SU-DHL-6 (cell line): Measurements from ENCODE around the gene TBC1D19.

ENCODE experiments used
- H2AFZ ChIP-seq: fragments of 200-600 bp; sonication (generic); 2 replicates; pipeline ENCODE4 v1.6.1; 2014; ENCODE audit warnings: low read depth, mild to moderate bottlenecking, moderate library complexity, mixed read lengths, antibody characterized with exemption, low read length; ENCODE audit not compliant: severe bottlenecking
- H3F3A ChIP-seq: fragments of 200-600 bp; shearing (Covaris generic); 2 replicates; pipeline ENCODE4 v1.6.0; 2016; ENCODE audit warnings: antibody characterized with exemption, mild to moderate bottlenecking; ENCODE audit not compliant: insufficient read depth
- H3K27ac ChIP-seq: fragments of 200-600 bp; sonication (generic); 2 replicates; pipeline ENCODE4 v1.5.1; 2016; ENCODE audit warnings: low read depth, mild to moderate bottlenecking, low read length, moderate library complexity, mixed read lengths
- H3K27me3 ChIP-seq: fragments of 200-600 bp; sonication (generic), shearing (Covaris generic); 2 replicates; pipeline ENCODE4 v1.6.0; 2014; ENCODE audit warnings: mild to moderate bottlenecking, low read length
- H3K36me3 ChIP-seq: fragments of 200-600 bp; sonication (generic); 2 replicates; pipeline ENCODE4 v1.6.1; 2014; ENCODE audit warnings: mild to moderate bottlenecking, low read length, mixed read lengths
- H3K4me2 ChIP-seq: fragments of 300-600, 200-600 bp; shearing (Covaris generic), sonication (generic); 2 replicates; pipeline ENCODE4 v1.6.0; 2014; ENCODE audit warnings: low read length, low read depth, mild to moderate bottlenecking; ENCODE audit not compliant: poor library complexity, severe bottlenecking
- H3K4me3 ChIP-seq: fragments of 200-600 bp; sonication (generic); 2 replicates; pipeline ENCODE4 v1.5.1; 2014; ENCODE audit warnings: antibody characterized with exemption, low read length, mild to moderate bottlenecking, mixed read lengths; ENCODE audit not compliant: insufficient read depth, poor library complexity, severe bottlenecking
- H3K79me2 ChIP-seq: fragments of 200-600 bp; sonication (generic); 2 replicates; pipeline ENCODE4 v1.6.1; 2014; ENCODE audit warnings: mild to moderate bottlenecking, low read length, moderate library complexity; ENCODE audit not compliant: insufficient read depth
- H3K9ac ChIP-seq: fragments of 200-600 bp; sonication (generic); 2 replicates; pipeline ENCODE4 v1.7.0; 2014; ENCODE audit warnings: mild to moderate bottlenecking, low read length
- H3K9me2 ChIP-seq: fragments of 200-600 bp; sonication (generic); replicated peaks from 2 replicates; pipeline ENCODE4 v1.6.1; 2014; ENCODE audit warnings: low read length; ENCODE audit not compliant: insufficient read depth
- H3K9me3 ChIP-seq: fragments of 200-600 bp; sonication (generic); 2 replicates; pipeline ENCODE4 v1.6.1; 2014; ENCODE audit warnings: low read length, mixed read lengths; ENCODE audit not compliant: insufficient read depth
- H4K20me1 ChIP-seq: fragments of 200-600 bp; sonication (generic); 2 replicates; pipeline ENCODE4 v1.6.1; 2014; ENCODE audit warnings: low read depth, mild to moderate bottlenecking, antibody characterized with exemption, low read length, moderate library complexity, mixed read lengths
- EZH2phosphoT487 ChIP-seq: fragments of 200-600 bp; sonication (generic), shearing (Covaris generic); conservative IDR thresholded peaks from 2 replicates; pipeline ENCODE4 v1.6.1; 2018; ENCODE audit warnings: mild to moderate bottlenecking, antibody characterized with exemption, low read length, moderate library complexity, mixed read lengths
- TF ChIP-seq, protein P1 (sequence below): fragments of 200-600 bp; sonication (generic); IDR thresholded peaks from one replicate; pipeline ENCODE4 v1.5.1; 2017; ENCODE audit warnings: antibody characterized with exemption, mild to moderate bottlenecking, low read length, moderate library complexity; ENCODE audit not compliant: insufficient read depth, poor library complexity, severe bottlenecking

The TBC1D19 gene

GRCh38 chr4:26729027-26729426 is 145.1 kb downstream of the TBC1D19 start:
- H3K9ac ChIP-seq = no peak overlapping the region
- H3K4me3 ChIP-seq = no peak overlapping the region
- no peaks in the 10 kb centered on the region for H3F3A ChIP-seq
- H3K9me3 ChIP-seq = no peaks in the 10 kb centered on the region
- H3K36me3 ChIP-seq = no peaks in the 10 kb centered on the region
- no peak overlapping the region for H3K27ac ChIP-seq
- H3K4me2 ChIP-seq = no peak overlapping the region
- no peaks in the 10 kb centered on the region for H3K27me3 ChIP-seq
- H2AFZ ChIP-seq = no peak overlapping the region
- TF ChIP-seq EZH2phosphoT487 = no peak
- TF ChIP-seq, protein P1, sequence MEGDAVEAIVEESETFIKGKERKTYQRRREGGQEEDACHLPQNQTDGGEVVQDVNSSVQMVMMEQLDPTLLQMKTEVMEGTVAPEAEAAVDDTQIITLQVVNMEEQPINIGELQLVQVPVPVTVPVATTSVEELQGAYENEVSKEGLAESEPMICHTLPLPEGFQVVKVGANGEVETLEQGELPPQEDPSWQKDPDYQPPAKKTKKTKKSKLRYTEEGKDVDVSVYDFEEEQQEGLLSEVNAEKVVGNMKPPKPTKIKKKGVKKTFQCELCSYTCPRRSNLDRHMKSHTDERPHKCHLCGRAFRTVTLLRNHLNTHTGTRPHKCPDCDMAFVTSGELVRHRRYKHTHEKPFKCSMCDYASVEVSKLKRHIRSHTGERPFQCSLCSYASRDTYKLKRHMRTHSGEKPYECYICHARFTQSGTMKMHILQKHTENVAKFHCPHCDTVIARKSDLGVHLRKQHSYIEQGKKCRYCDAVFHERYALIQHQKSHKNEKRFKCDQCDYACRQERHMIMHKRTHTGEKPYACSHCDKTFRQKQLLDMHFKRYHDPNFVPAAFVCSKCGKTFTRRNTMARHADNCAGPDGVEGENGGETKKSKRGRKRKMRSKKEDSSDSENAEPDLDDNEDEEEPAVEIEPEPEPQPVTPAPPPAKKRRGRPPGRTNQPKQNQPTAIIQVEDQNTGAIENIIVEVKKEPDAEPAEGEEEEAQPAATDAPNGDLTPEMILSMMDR = no peak
- no peaks in the 10 kb centered on the region for H3K9me2 ChIP-seq
- no peaks in the 10 kb centered on the region for H4K20me1 ChIP-seq
- no peaks in the 10 kb centered on the region for H3K79me2 ChIP-seq

- no peaks in the 10 kb centered on the region for H3K27me3 ChIP-seq
- no peaks in the 10 kb centered on the region for H3K9me3 ChIP-seq
- H3K36me3 ChIP-seq = no peaks in the 10 kb centered on the region
- no peaks in the 10 kb centered on the region; the same call in 1 of the 2 replicates for H3F3A ChIP-seq
- H3K4me2 ChIP-seq = no peak overlapping the region
- no peak for TF ChIP-seq EZH2phosphoT487
- TF ChIP-seq, protein P1 = no peak
- no peaks in the 10 kb centered on the region for H4K20me1 ChIP-seq
- H3K9ac ChIP-seq = no peak overlapping the region
- no peak overlapping the region for H3K27ac ChIP-seq
- no peaks in the 10 kb centered on the region for H3K79me2 ChIP-seq
- no peak overlapping the region for H3K4me3 ChIP-seq
- no peaks in the 10 kb centered on the region for H3K9me2 ChIP-seq
- no peak overlapping the region for H2AFZ ChIP-seq
These were observed 145.7 kb downstream of the TBC1D19 start for GRCh38 chr4:26729547-26729946.

GRCh38 chr4:26731351-26732035 is 147.6 kb downstream of the TBC1D19 start:
- Histone ChIP-seq H4K20me1 (no peaks in the 10 kb centered on the region), H3K9ac (no peak overlapping the region), H2AFZ (no peak overlapping the region), H3K79me2 (no peaks in the 10 kb centered on the region), H3F3A (no peaks in the 10 kb centered on the region; the same call in 1 of the 2 replicates), H3K4me2 (no peak overlapping the region), H3K9me3 (no peaks in the 10 kb centered on the region), H3K4me3 (no peak overlapping the region), H3K36me3 (no peaks in the 10 kb centered on the region), H3K27me3 (no peaks in the 10 kb centered on the region), H3K9me2 (no peaks in the 10 kb centered on the region), H3K27ac (no peak overlapping the region)
- TF ChIP-seq, protein P1 = no peak
- no peak for TF ChIP-seq EZH2phosphoT487
